Measurements from ENCODE around the gene STX4. TPM values are rescaled to one million over a fixed set of nuclear protein-coding genes. Genes with fewer than 3 reads are reported as not detected.

STX4 gene
- total RNA-seq, 1 donor from 2014 or later: 86.1 TPM

DNA sequence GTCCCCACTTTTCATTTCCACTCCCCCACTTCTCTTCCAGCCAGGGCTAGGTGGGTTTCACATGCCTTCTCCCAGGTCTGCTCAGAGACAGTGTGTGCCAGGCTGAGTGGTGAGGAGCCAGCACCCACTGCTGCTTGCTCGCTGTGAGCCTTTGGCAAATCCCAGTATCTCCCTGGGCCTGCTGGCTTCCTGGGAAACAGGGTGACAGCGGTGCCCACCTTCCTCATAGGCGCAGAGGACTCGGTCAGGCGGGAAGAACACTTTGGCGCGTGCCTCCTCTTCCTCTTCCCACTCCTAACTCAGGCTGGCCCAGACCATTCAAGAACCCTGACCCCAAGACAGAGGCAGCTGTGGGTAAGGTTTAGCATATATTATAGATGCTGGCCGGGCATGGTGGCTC lies 55.8 kb downstream of the STX4 start:
- H3K27ac ChIP-seq: no peak overlapping the region
- H3K36me3 ChIP-seq: peaks cover 49% of the 10 kb centered on the region
- DNase-seq: no peak
- intact Hi-C loops (cut with DNase I): no loop called here
- no peak overlapping the region for H3K4me3 ChIP-seq
- TF ChIP-seq, protein P1, sequence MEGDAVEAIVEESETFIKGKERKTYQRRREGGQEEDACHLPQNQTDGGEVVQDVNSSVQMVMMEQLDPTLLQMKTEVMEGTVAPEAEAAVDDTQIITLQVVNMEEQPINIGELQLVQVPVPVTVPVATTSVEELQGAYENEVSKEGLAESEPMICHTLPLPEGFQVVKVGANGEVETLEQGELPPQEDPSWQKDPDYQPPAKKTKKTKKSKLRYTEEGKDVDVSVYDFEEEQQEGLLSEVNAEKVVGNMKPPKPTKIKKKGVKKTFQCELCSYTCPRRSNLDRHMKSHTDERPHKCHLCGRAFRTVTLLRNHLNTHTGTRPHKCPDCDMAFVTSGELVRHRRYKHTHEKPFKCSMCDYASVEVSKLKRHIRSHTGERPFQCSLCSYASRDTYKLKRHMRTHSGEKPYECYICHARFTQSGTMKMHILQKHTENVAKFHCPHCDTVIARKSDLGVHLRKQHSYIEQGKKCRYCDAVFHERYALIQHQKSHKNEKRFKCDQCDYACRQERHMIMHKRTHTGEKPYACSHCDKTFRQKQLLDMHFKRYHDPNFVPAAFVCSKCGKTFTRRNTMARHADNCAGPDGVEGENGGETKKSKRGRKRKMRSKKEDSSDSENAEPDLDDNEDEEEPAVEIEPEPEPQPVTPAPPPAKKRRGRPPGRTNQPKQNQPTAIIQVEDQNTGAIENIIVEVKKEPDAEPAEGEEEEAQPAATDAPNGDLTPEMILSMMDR (IDR thresholded peaks at IDR 0.05): no peak
- H3K27me3 ChIP-seq (ENCODE audit: low read depth): no peaks in the 10 kb centered on the region
- no peaks in the 10 kb centered on the region for H3K9me3 ChIP-seq
- no peak for ATAC-seq
- H3K4me1 ChIP-seq: peaks cover 11% of the 10 kb centered on the region

Other genes with a start within 250 kb of the STX4 start
- 11.9 TPM for gene ZNF629, start 246.4 kb upstream of the STX4 start, total RNA-seq
- gene BCL7C, start 139.5 kb upstream of the STX4 start, total RNA-seq: 23.3 TPM
- gene CTF1, start 136.9 kb upstream of the STX4 start, total RNA-seq: 10.3 TPM
- 14.5 TPM for gene FBXL19, start 110.0 kb upstream of the STX4 start, total RNA-seq
- 30.2 TPM for gene ORAI3, start 84.5 kb upstream of the STX4 start, total RNA-seq
- gene SETD1A, start 75.8 kb upstream of the STX4 start, total RNA-seq: 15.0 TPM
- gene HSD3B7, start 48.4 kb upstream of the STX4 start, total RNA-seq: 23.6 TPM
- gene STX1B, start 22.9 kb upstream of the STX4 start, total RNA-seq: 0.32 TPM
- 8.2 TPM for gene ZNF668, start 40.7 kb downstream of the STX4 start, total RNA-seq
- 23.1 TPM for gene ZNF646, start 40.9 kb downstream of the STX4 start, total RNA-seq
- 2.4 TPM for gene PRSS53, start 55.4 kb downstream of the STX4 start, total RNA-seq
- 65.6 TPM for gene VKORC1, start 61.2 kb downstream of the STX4 start, total RNA-seq
- 37.6 TPM for gene BCKDK, start 74.8 kb downstream of the STX4 start, total RNA-seq
- gene KAT8, start 84.1 kb downstream of the STX4 start, total RNA-seq: 79.1 TPM
- gene PRSS8, start 102.2 kb downstream of the STX4 start, total RNA-seq: 75.4 TPM
- 6.6 TPM for gene PRSS36, start 116.5 kb downstream of the STX4 start, total RNA-seq
- 179 TPM for gene FUS, start 146.6 kb downstream of the STX4 start, total RNA-seq
- gene PYCARD, start 169.2 kb downstream of the STX4 start, total RNA-seq: 82.0 TPM
- gene TRIM72, start 180.6 kb downstream of the STX4 start, total RNA-seq: 0.06 TPM
- gene PYDC1, start 183.6 kb downstream of the STX4 start, total RNA-seq: not detected
- gene ITGAM, start 226.4 kb downstream of the STX4 start, total RNA-seq: 49.5 TPM

All from lower lobe of right lung (tissue), 2 donors.